ENCODE measurements around the gene ZNF385D.

GRCh38 chr3:21665444-21666100 is 85.4 kb downstream of the ZNF385D start:
- TF ChIP-seq POLR2A (IDR thresholded peaks at IDR 0.05), result no peak
- TF ChIP-seq, protein P1, sequence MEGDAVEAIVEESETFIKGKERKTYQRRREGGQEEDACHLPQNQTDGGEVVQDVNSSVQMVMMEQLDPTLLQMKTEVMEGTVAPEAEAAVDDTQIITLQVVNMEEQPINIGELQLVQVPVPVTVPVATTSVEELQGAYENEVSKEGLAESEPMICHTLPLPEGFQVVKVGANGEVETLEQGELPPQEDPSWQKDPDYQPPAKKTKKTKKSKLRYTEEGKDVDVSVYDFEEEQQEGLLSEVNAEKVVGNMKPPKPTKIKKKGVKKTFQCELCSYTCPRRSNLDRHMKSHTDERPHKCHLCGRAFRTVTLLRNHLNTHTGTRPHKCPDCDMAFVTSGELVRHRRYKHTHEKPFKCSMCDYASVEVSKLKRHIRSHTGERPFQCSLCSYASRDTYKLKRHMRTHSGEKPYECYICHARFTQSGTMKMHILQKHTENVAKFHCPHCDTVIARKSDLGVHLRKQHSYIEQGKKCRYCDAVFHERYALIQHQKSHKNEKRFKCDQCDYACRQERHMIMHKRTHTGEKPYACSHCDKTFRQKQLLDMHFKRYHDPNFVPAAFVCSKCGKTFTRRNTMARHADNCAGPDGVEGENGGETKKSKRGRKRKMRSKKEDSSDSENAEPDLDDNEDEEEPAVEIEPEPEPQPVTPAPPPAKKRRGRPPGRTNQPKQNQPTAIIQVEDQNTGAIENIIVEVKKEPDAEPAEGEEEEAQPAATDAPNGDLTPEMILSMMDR (IDR thresholded peaks at IDR 0.05), result no peak
